ENCODE measurements around the gene ADM2. TPM values are rescaled to one million over a fixed set of nuclear protein-coding genes. Genes with fewer than 3 reads are reported as not detected.
A peak's percentile ranks its signal among the peaks of the same experiment; 100 is the strongest.

Gene ADM2
- total RNA-seq, 4 donors from 2014 or later, result under 0.01 to 1.9 (median 0.89) TPM

DNA sequence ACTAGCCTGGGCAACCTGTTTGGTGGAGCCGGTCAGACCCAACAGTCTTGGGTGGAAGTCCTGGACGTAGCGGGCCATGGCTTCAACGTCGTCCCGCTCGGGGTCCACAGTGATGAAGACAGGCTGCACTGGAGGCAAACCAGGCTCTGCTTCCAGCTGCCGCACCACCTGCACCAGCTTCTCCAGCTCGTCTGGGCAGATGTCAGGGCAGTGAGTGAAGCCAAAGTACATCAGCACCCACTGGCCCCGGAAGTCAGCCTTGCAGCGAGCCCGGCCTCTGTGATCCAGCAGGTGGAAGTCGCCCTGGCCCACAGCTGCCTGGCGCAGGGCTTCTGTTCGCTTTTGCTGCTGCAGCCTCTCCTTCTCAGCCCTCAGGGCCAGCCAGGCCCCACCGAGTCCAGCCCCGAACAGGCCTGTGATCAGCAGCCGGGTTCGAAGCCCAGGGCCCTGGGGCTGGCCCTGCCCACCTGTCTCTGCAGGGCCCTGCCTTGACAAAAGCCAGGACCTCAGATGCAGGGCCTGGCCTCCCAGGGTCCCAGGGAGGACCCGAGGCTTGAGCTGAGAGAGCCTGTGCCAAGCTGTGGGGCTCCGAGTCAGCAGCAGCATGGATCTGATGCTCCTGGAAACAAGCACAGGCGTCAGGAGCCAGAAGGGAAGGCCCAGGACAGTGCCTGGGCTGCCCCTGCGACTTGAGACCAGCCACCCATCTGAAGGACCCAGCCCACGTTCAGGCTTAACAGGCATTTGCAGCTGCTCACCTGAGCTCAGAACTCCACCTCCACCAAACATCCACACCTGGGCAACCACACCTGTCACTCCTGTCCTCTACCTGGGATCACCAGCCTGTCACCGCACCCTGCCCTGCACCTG lies 42.7 kb downstream of the ADM2 start:
- TF ChIP-seq POLR2A (IDR thresholded peaks at IDR 0.05), result no peak
- TF ChIP-seq, protein P1, sequence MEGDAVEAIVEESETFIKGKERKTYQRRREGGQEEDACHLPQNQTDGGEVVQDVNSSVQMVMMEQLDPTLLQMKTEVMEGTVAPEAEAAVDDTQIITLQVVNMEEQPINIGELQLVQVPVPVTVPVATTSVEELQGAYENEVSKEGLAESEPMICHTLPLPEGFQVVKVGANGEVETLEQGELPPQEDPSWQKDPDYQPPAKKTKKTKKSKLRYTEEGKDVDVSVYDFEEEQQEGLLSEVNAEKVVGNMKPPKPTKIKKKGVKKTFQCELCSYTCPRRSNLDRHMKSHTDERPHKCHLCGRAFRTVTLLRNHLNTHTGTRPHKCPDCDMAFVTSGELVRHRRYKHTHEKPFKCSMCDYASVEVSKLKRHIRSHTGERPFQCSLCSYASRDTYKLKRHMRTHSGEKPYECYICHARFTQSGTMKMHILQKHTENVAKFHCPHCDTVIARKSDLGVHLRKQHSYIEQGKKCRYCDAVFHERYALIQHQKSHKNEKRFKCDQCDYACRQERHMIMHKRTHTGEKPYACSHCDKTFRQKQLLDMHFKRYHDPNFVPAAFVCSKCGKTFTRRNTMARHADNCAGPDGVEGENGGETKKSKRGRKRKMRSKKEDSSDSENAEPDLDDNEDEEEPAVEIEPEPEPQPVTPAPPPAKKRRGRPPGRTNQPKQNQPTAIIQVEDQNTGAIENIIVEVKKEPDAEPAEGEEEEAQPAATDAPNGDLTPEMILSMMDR (IDR thresholded peaks at IDR 0.05), result no peak
- 71 to 73% methylated on average over 8 to 9 of the region's 25 CpGs for WGBS, 2 donors
- peaks cover 32 to 57% (median 37%) of the 10 kb centered on the region in 3 donors for H3K4me1 ChIP-seq
- peak overlapping the region; percentile 90 to 99 (median 95) for H3K27ac ChIP-seq
- intact Hi-C loops (cut with DNase I), result loop anchor here (10.0 kb wide), 1 partner anchor 91 kb away; no protein-coding TSS in a partner anchor
- no peaks in the 10 kb centered on the region for H3K9me3 ChIP-seq
- H3K27me3 ChIP-seq, result no peaks in the 10 kb centered on the region
- H3K36me3 ChIP-seq, result peaks cover 25 to 51% (median 28%) of the 10 kb centered on the region in 3 donors
- no peak for DNase-seq
- H3K4me3 ChIP-seq, result peak overlapping the region; percentile 55 to 84 (median 67)

DNA sequence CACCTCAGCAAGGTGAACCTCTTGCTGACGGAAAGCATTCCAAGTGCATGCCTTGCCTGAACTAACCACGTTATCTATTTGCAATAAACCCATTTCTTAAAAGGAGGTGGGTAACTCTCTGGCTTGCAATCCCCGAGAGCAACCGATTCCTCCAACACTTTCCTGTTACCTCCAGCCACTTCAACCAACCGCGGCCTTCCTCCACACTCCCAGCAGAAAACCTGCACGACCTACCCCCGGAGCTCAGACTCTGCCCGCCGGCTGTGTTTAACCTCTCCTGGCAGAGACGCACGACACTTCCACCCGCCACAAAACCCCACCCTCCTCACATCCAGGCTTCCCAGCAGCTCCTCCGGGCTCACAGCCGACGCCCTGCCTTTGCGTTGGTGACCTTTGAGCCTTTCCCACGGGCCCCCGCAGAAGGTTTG lies 43.3 kb downstream of the ADM2 start:
- intact Hi-C loops (cut with DNase I), result loop anchor here (10.0 kb wide), 1 partner anchor 90 kb away; no protein-coding TSS in a partner anchor
- peak overlapping the region; percentile 55 to 84 (median 67) for H3K4me3 ChIP-seq
- no peak for DNase-seq
- H3K4me1 ChIP-seq, result peaks cover 39 to 64% (median 42%) of the 10 kb centered on the region in 3 donors
- H3K27ac ChIP-seq, result peak overlapping the region; percentile 90 to 99 (median 95)
- 3 to 10% methylated on average over 12 to 17 of the region's 19 CpGs for WGBS, 2 donors
- peaks cover 25 to 44% (median 28%) of the 10 kb centered on the region in 3 donors for H3K36me3 ChIP-seq
- TF ChIP-seq, protein P1 (IDR thresholded peaks at IDR 0.05), result no peak
- no peak for TF ChIP-seq POLR2A (IDR thresholded peaks at IDR 0.05)
- peaks cover 0 to 1% (median 0%) of the 10 kb centered on the region in 4 donors for H3K27me3 ChIP-seq
- no peaks in the 10 kb centered on the region for H3K9me3 ChIP-seq

DNA sequence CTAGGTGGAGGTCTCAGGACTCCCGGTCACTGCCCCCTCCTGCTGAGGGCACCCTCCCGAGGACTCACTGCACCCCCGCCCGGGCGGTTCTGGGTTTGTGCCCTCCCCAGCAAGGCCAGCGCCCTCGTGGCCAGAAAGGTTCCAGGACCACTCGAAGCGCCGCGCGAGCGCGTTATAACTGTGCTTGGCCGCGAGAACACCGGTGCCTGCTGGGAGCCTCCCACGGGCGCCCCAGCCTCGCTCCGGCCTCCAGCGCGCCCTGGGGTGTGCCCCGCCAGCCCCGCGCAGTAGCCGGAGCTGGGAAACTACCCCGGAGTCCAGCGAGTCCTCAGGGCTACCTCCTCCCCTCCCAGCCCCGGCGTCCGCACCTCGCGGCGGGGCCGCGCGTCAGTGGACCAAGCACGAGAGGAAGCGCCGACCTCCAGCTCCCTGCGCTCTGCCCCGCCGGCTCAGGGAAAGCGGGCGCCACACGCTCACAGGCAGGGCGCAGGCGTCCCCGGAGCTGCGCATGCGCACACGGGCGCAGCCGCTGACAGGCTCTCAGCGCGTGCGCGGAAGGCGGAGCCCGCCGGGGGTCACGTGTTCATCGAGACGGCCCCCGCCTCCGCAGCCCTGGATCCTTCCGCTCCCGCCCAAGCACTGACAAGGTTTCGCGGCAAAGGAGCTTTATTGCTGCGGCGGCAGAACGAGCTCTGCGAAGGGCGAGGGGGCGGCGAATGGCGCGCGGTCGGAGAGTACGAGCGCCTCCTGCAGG lies 43.9 kb downstream of the ADM2 start, which contains the start of gene SCO2:
TSS of gene SCO2 (minus strand) at position 495 of the 754 bp plus-strand sequence. CDS start 1,187 bp downstream, outside the sequence.
- intact Hi-C loops (cut with DNase I), result loop anchor here (10.0 kb wide), 1 partner anchor 90 kb away; no protein-coding TSS in a partner anchor
- peaks cover 25 to 38% (median 28%) of the 10 kb centered on the region in 3 donors for H3K36me3 ChIP-seq
- peak in 3 of 4 donors; percentile 80 to 89 (median 80) for TF ChIP-seq POLR2A (IDR thresholded peaks at IDR 0.05)
- TF ChIP-seq, protein P1 (IDR thresholded peaks at IDR 0.05), result peak in 4 of 6 experiments; percentile 27 to 66 (median 54)
- WGBS, 2 donors, result no CpG with 5 or more reads among the region's 84 CpGs
- peak within 1 kb of the TSS; percentile 55 to 84 (median 67) for H3K4me3 ChIP-seq
- H3K27ac ChIP-seq, result peak within 1 kb of the TSS; percentile 90 to 99 (median 95)
- peak; percentile 85 for DNase-seq
- H3K4me1 ChIP-seq, result peaks cover 42 to 69% (median 43%) of the 10 kb centered on the region in 3 donors
- peaks cover 0 to 7% (median 0%) of the 10 kb centered on the region in 4 donors for H3K27me3 ChIP-seq
- H3K9me3 ChIP-seq, result no peaks in the 10 kb centered on the region

DNA sequence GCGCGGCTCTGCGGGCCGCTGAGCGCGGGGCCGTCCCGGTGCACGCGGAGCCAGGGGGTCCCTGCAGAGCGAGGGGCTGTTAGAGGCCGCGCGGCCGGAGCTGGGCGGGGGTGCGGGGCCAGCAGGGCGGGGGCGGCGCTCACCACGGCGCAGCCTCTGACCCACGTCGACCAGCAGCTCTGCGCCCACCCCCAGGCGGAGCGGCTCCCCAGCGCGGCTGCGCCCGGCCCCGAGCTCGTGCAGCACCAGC lies 44.4 kb downstream of the ADM2 start:
- Histone ChIP-seq H3K4me1 (peaks cover 42 to 74% (median 47%) of the 10 kb centered on the region in 3 donors), H3K4me3 (peak overlapping the region; percentile 55 to 84 (median 67)), H3K27me3 (peaks cover 0 to 12% (median 0%) of the 10 kb centered on the region in 4 donors), H3K27ac (peak overlapping the region; percentile 90 to 99 (median 95)), H3K9me3 (no peaks in the 10 kb centered on the region), H3K36me3 (peaks cover 25 to 33% (median 28%) of the 10 kb centered on the region in 3 donors)
- TF ChIP-seq, protein P1 (IDR thresholded peaks at IDR 0.05), result peak in 1 of 6 experiments; percentile 16
- TF ChIP-seq POLR2A (IDR thresholded peaks at IDR 0.05), result no peak
- intact Hi-C loops (cut with DNase I), result loop anchor here (10.0 kb wide), 1 partner anchor 89 kb away; no protein-coding TSS in a partner anchor
- WGBS, 2 donors, result no CpG with 5 or more reads among the region's 33 CpGs
- DNase-seq, result no peak
